ENCODE data around the gene OR51A7.
"Not testable (repeated sequence)": the region's sequence is repeated elsewhere in the genome, so short reads cannot be mapped to it uniquely, and the experiment has no call there.

OR51A7 gene

GRCh38 chr11:4903484-4903883 lies at the start of gene OR51A7:
Gene OR51A7 (plus strand): TSS chr11:4903783. CDS start chr11:4907370, 3,587 bp downstream.
- DNase-seq (ENCODE audit: low read depth, low spot score): no peak

- not testable (repeated sequence) for DNase-seq (ENCODE audit: low read depth, low spot score)
Measured at GRCh38 chr11:4854286-4854685, 49.3 kb upstream of the OR51A7 start.

GRCh38 chr11:4862447-4863236 lies 40.9 kb upstream of the OR51A7 start:
- DNase-seq (ENCODE audit: low read depth, low spot score): peak; percentile 84

GRCh38 chr11:4863876-4864275 lies 39.7 kb upstream of the OR51A7 start:
- no peak for DNase-seq (ENCODE audit: low read depth, low spot score)

- no peak for DNase-seq (ENCODE audit: low read depth, low spot score)
Measured at GRCh38 chr11:4865855-4866254, 37.7 kb upstream of the OR51A7 start.

- DNase-seq (ENCODE audit: low read depth, low spot score): no peak
Measured at GRCh38 chr11:4881188-4881587, 22.4 kb upstream of the OR51A7 start.

GRCh38 chr11:4881860-4882500 lies 21.6 kb upstream of the OR51A7 start, which contains the start of gene OR51T1:
Gene OR51T1 (plus strand): TSS chr11:4881900. CDS start chr11:4881900, 0 bp downstream.
- DNase-seq (ENCODE audit: low read depth, low spot score): no peak

GRCh38 chr11:4882543-4882942 lies 21.0 kb upstream of the OR51A7 start:
- no peak for DNase-seq (ENCODE audit: low read depth, low spot score)

- DNase-seq (ENCODE audit: low read depth, low spot score): no peak
Measured at GRCh38 chr11:4884361-4884760, 19.2 kb upstream of the OR51A7 start.

- DNase-seq (ENCODE audit: low read depth, low spot score): no peak
Measured at GRCh38 chr11:4886186-4886585, 17.4 kb upstream of the OR51A7 start.

- DNase-seq (ENCODE audit: low read depth, low spot score): no peak
Measured at GRCh38 chr11:4887591-4887990, 16.0 kb upstream of the OR51A7 start.

- no peak for DNase-seq (ENCODE audit: low read depth, low spot score)
Measured at GRCh38 chr11:4890279-4890678, 13.3 kb upstream of the OR51A7 start.

- DNase-seq (ENCODE audit: low read depth, low spot score): no peak
Measured at GRCh38 chr11:4891996-4892640, 11.5 kb upstream of the OR51A7 start.

GRCh38 chr11:4916581-4916980 lies 13.0 kb downstream of the OR51A7 start:
- DNase-seq (ENCODE audit: low read depth, low spot score): no peak

- no peak for DNase-seq (ENCODE audit: low read depth, low spot score)
Measured at GRCh38 chr11:4919250-4919649, 15.7 kb downstream of the OR51A7 start, which contains the start of gene OR51G2. Gene OR51G2 (minus strand): TSS chr11:4919350. CDS start chr11:4915663, 3,687 bp downstream.

GRCh38 chr11:4921796-4922195 lies 18.2 kb downstream of the OR51A7 start:
- no peak for DNase-seq (ENCODE audit: low read depth, low spot score)

GRCh38 chr11:4922304-4922703 lies 18.7 kb downstream of the OR51A7 start:
- DNase-seq (ENCODE audit: low read depth, low spot score): no peak

GRCh38 chr11:4924239-4924638 lies 20.7 kb downstream of the OR51A7 start, which contains the start of gene OR51G1:
Gene OR51G1 (minus strand): TSS chr11:4924339. CDS start chr11:4924339, 0 bp downstream.
- no peak for DNase-seq (ENCODE audit: low read depth, low spot score)

GRCh38 chr11:4926608-4927007 lies 23.0 kb downstream of the OR51A7 start:
- DNase-seq (ENCODE audit: low read depth, low spot score): no peak

GRCh38 chr11:4932751-4933150 lies 29.2 kb downstream of the OR51A7 start:
- DNase-seq (ENCODE audit: low read depth, low spot score): no peak

GRCh38 chr11:4936745-4937144 lies 33.2 kb downstream of the OR51A7 start:
- DNase-seq (ENCODE audit: low read depth, low spot score): no peak

GRCh38 chr11:4947505-4947904 lies 43.9 kb downstream of the OR51A7 start, which contains the start of gene OR51A4:
Gene OR51A4 (minus strand): TSS chr11:4947605. CDS start chr11:4947100, 505 bp downstream.
- DNase-seq (ENCODE audit: low read depth, low spot score): no peak
